HEK293T (cell line): ENCODE measurements around the gene CDK5RAP3.

Experiments used
- CTCF ChIA-PET: fragments of 350-600 bp; formaldehyde crosslinking; extraction: SDS; loops from one replicate; lab custom pipeline; 2021; ENCODE audit warnings: antibody characterized with exemption, inconsistent platforms; lab: Yijun Ruan, JAX
- POLR2A ChIA-PET: fragments of 350-600 bp; formaldehyde crosslinking; extraction: SDS; loops from one replicate; lab custom pipeline; 2020; ENCODE audit warnings: antibody characterized with exemption, inconsistent platforms; lab: Yijun Ruan, JAX
- DNase-seq: peaks from one replicate; pipeline ENCODE4 v3.0.0; 2012; ENCODE audit warnings: mixed read lengths; ENCODE audit errors: extremely low spot score
- ARNT ChIP-seq: fragments of 450-650 bp; IDR thresholded peaks from 2 replicates; pipeline ENCODE4 v1.6.1; 2017; ENCODE audit warnings: mild to moderate bottlenecking
- BHLHE40 ChIP-seq: fragments of 450-650 bp; IDR thresholded peaks from 2 replicates; pipeline ENCODE4 v1.6.1; 2016; ENCODE audit warnings: mild to moderate bottlenecking, moderate library complexity, borderline replicate concordance
- CTBP1 ChIP-seq: fragments of 450-650 bp; IDR thresholded peaks from 2 replicates; pipeline ENCODE4 v1.6.1; 2016; ENCODE audit warnings: borderline replicate concordance
- ELF4 ChIP-seq: fragments of 450-650 bp; IDR thresholded peaks from 2 replicates; pipeline ENCODE4 v1.6.1; 2017; ENCODE audit warnings: antibody characterized with exemption
- FOXA1 ChIP-seq: fragments of 450-650 bp; IDR thresholded peaks from 2 replicates; pipeline ENCODE4 v1.6.1; 2016; ENCODE audit warnings: mild to moderate bottlenecking
- FOXK2 ChIP-seq: fragments of 450-650 bp; IDR thresholded peaks from 2 replicates; pipeline ENCODE4 v1.6.1; 2016; ENCODE audit warnings: mild to moderate bottlenecking
- FOXM1 ChIP-seq: fragments of 450-650 bp; IDR thresholded peaks from 2 replicates; pipeline ENCODE4 v1.6.1; 2017; ENCODE audit warnings: mild to moderate bottlenecking, borderline replicate concordance
- HDGF ChIP-seq: fragments of 450-650 bp; IDR thresholded peaks from 2 replicates; pipeline ENCODE4 v1.6.1; 2017; ENCODE audit warnings: antibody characterized with exemption, borderline replicate concordance
- L3MBTL2 ChIP-seq: fragments of 450-650 bp; conservative IDR thresholded peaks from 2 replicates; pipeline ENCODE4 v1.6.1; 2016; ENCODE audit warnings: mild to moderate bottlenecking
- LEF1 ChIP-seq: fragments of 450-650 bp; IDR thresholded peaks from 2 replicates; pipeline ENCODE4 v1.6.1; 2017; ENCODE audit warnings: mild to moderate bottlenecking, borderline replicate concordance
- NFRKB ChIP-seq: fragments of 450-650 bp; IDR thresholded peaks from 2 replicates; pipeline ENCODE4 v1.6.1; 2016; ENCODE audit warnings: mild to moderate bottlenecking, moderate library complexity
- PKNOX1 ChIP-seq: fragments of 450-650 bp; IDR thresholded peaks from 2 replicates; pipeline ENCODE4 v1.6.1; 2016
- SP1 ChIP-seq: fragments of 450-650 bp; IDR thresholded peaks from 2 replicates; pipeline ENCODE4 v1.6.1; 2017
- SUZ12 ChIP-seq: fragments of 450-650 bp; IDR thresholded peaks from 2 replicates; pipeline ENCODE4 v1.6.1; 2016; ENCODE audit warnings: mild to moderate bottlenecking
- TARDBP ChIP-seq: fragments of 450-650 bp; IDR thresholded peaks from 2 replicates; pipeline ENCODE4 v1.6.1; 2016
- ZNF384 ChIP-seq: fragments of 450-650 bp; IDR thresholded peaks from 2 replicates; pipeline ENCODE4 v1.6.1; 2016

CDK5RAP3 gene

GRCh38 chr17:47993031-47993564 is 22.2 kb downstream of the CDK5RAP3 start:
- ChIA-PET CTCF (interaction anchor here (0.8 to 1.7 kb wide), 4 partner anchors 10 to 46 kb away, joined by 3 to 4 read pairs (median 4); partner anchors contain the start of gene CDK5RAP3), POLR2A (interaction anchor here (1.2 to 1.6 kb wide), 3 partner anchors 9 to 52 kb away, joined by 3 to 4 read pairs (median 4); partner anchors contain the start of genes CDK5RAP3 and PNPO)
- no peak for TF ChIP-seq FOXK2
- DNase-seq, result no peak

GRCh38 chr17:47993964-47994363 is 23.1 kb downstream of the CDK5RAP3 start:
- TF ChIP-seq BHLHE40, result no peak
- TF ChIP-seq LEF1, result no peak
- no peak for TF ChIP-seq NFRKB
- no peak for TF ChIP-seq FOXK2
- no peak for TF ChIP-seq ARNT
- no peak for TF ChIP-seq CTBP1
- no peak for TF ChIP-seq SP1
- no peak for TF ChIP-seq FOXM1
- no peak for TF ChIP-seq HDGF
- TF ChIP-seq ZNF384, result no peak
- no peak for TF ChIP-seq FOXA1
- no peak for TF ChIP-seq PKNOX1
- no peak for TF ChIP-seq L3MBTL2
- TF ChIP-seq ELF4, result no peak
- TF ChIP-seq TARDBP, result no peak
- TF ChIP-seq SUZ12, result no peak
- POLR2A ChIA-PET, result interaction anchor here (1.2 to 1.6 kb wide), 3 partner anchors 10 to 53 kb away, joined by 3 to 4 read pairs (median 4); partner anchors contain the start of genes CDK5RAP3 and PNPO
- no peak for DNase-seq

GRCh38 chr17:47994724-47995123 is 23.8 kb downstream of the CDK5RAP3 start:
- DNase-seq, result no peak
- POLR2A ChIA-PET, result interaction anchor here (1.4 kb wide), 2 partner anchors 23 to 24 kb away, joined by 3 read pairs; partner anchors contain the start of gene CDK5RAP3
- TF ChIP-seq HDGF (no peak), FOXM1 (no peak), PKNOX1 (no peak), LEF1 (no peak), NFRKB (no peak)
- CTCF ChIA-PET, result interaction anchor here (1.1 kb wide), 1 partner anchor 16 kb away, joined by 6 read pairs; no protein-coding TSS in a partner anchor

More at GRCh38 chr17:47993964-47994363, 23.1 kb downstream of the CDK5RAP3 start:
- CTCF ChIA-PET, result interaction anchor here (0.8 to 1.7 kb wide), 3 partner anchors 11 to 47 kb away, joined by 3 to 4 read pairs (median 3); partner anchors contain the start of gene CDK5RAP3

GRCh38 chr17:47995241-47995935 is 24.5 kb downstream of the CDK5RAP3 start:
- CTCF ChIA-PET, result interaction anchor here (0.6 to 1.1 kb wide), 2 partner anchors 15 to 96 kb away, joined by 5 to 6 read pairs; no protein-coding TSS in a partner anchor
- no peak for TF ChIP-seq ZNF384
- no peak for DNase-seq
- POLR2A ChIA-PET, result interaction anchor here (1.0 to 1.4 kb wide), 2 partner anchors 24 to 54 kb away, joined by 3 read pairs; partner anchors contain the start of genes CDK5RAP3 and PNPO

- ChIA-PET POLR2A (interaction anchor here (1.0 to 1.4 kb wide), 2 partner anchors 25 to 55 kb away, joined by 3 read pairs; partner anchors contain the start of genes CDK5RAP3 and PNPO), CTCF (no interaction called here)
- no peak for DNase-seq
- TF ChIP-seq FOXA1, result no peak
- no peak for TF ChIP-seq ZNF384
- TF ChIP-seq FOXK2, result no peak
- no peak for TF ChIP-seq TARDBP
- TF ChIP-seq PKNOX1, result no peak
- TF ChIP-seq BHLHE40, result no peak
- no peak for TF ChIP-seq SP1
- no peak for TF ChIP-seq ELF4
- no peak for TF ChIP-seq FOXM1
- TF ChIP-seq HDGF, result no peak
- TF ChIP-seq LEF1, result no peak
- TF ChIP-seq CTBP1, result no peak
- no peak for TF ChIP-seq SUZ12
Measured at GRCh38 chr17:47996201-47996600, 25.3 kb downstream of the CDK5RAP3 start.

- ChIA-PET POLR2A (no interaction called here), CTCF (no interaction called here)
- no peak for DNase-seq
- TF ChIP-seq L3MBTL2 (no peak), FOXA1 (no peak), TARDBP (no peak), NFRKB (no peak), SP1 (no peak), FOXK2 (no peak), SUZ12 (no peak), LEF1 (no peak), CTBP1 (no peak), BHLHE40 (no peak), ZNF384 (no peak), PKNOX1 (no peak), FOXM1 (no peak), ARNT (no peak)
Measured at GRCh38 chr17:47997586-47997985, 26.7 kb downstream of the CDK5RAP3 start.
